Measurements from ENCODE around the gene KRT12. TPM values are rescaled to one million over a fixed set of nuclear protein-coding genes. Genes with fewer than 3 reads are reported as not detected.

KRT12 gene
- total and polyA plus RNA-seq, 9 of the 15 experiments (the other 6 are each of a cell fraction or from before 2014, with no cell fraction given): 0.18 to 7.0 (median 2.2) TPM

GRCh38 chr17:40836020-40836419, 31.0 kb downstream of the KRT12 start (continued):
- no peak for TF ChIP-seq DEAF1 (CRISPR knock-in tag; IDR thresholded peaks at IDR 0.05)
- TF ChIP-seq PATZ1 (CRISPR knock-in tag; IDR thresholded peaks at IDR 0.05; ENCODE audit: borderline replicate concordance): no peak
- TF ChIP-seq ETS1 (conservative IDR thresholded peaks at IDR 0.05; ENCODE audit: control insufficient read depth, low read depth, low read length): no peak
- TF ChIP-seq RBM25 (IDR thresholded peaks at IDR 0.05; ENCODE audit: low read depth, low read length, severe bottlenecking): peak; percentile 88
- TF ChIP-seq BCOR (IDR thresholded peaks at IDR 0.05): peak; percentile 94
- no peak for TF ChIP-seq POLR2B (IDR thresholded peaks at IDR 0.05; ENCODE audit: low read depth, partially characterized antibody)
- TF ChIP-seq THRA (IDR thresholded peaks at IDR 0.05): no peak
- TF ChIP-seq KDM1A (IDR thresholded peaks at IDR 0.05): peak in 1 of 2 experiments; percentile 45; a peak in 1 of 4 replicates
